Left renal pelvis (tissue), 4 donors: ENCODE data around the gene FUBP3. TPM values are rescaled to one million over a fixed set of nuclear protein-coding genes. Genes with fewer than 3 reads are reported as not detected.
"Not testable (repeated sequence)": the region's sequence is repeated elsewhere in the genome, so short reads cannot be mapped to it uniquely, and the experiment has no call there.

Experiments
- DNase-seq, 4 donors: peaks; one replicate each; pipeline ENCODE4 v3.0.0-alpha.2; 2013; ENCODE audit warnings: low read depth in 4 of 4, low spot score in 3 of 4
- polyA plus RNA-seq, 4 donors: library from polyadenylated mRNA; unstranded; fragments of 120-200 nt; gene quantifications; one replicate each; pipeline ENCODE4 v1.2.1, GENCODE V29; 2013; ENCODE audit not compliant: insufficient read length in 4 of 4

FUBP3 gene
- polyA plus RNA-seq, 4 donors, result 63.9 to 88.6 (median 80.9) TPM

- DNase-seq, result peak in 2 of 4 donors; percentile 37 to 54
These were observed 101.7 kb downstream of the FUBP3 start for GRCh38 chr9:130680836-130681768.

GRCh38 chr9:130681769-130682420 lies 102.5 kb downstream of the FUBP3 start:
- no peak for DNase-seq

DNA sequence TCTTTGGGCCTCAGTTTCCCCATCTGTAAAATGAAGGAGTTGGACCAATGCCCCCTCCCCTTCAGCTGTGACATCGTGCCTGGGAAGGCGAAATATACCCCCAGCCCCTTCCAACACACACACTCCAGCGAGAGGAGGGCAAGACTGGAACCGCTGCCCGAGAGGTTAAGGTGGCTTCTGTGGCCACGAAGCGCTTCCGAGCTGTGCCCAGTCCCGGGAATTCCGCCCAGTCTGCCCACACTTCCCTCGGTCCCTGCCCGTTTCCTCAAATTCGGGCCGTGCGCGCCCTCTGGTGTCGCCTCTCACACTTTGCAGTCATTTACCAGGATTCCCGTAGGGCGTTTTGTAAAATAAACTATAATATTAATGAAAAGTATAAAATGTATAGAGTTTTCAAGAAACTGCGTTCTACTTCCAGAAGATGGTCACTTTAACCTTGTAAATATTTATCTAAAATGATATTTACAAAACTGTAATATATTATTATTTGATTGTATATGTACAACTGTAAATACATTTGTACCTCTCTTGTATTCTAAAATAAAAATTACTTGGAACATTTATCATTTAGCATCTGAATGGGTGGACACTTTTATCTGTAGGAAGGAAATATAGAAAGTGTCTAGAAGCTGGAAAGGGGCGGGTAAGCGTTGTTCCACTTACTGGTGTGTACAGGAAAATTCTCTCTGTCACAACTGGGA lies 103.2 kb downstream of the FUBP3 start:
- DNase-seq, result peak in 2 of 4 donors; percentile 46 to 51

GRCh38 chr9:130685104-130685503 lies 105.7 kb downstream of the FUBP3 start:
- no peak for DNase-seq

GRCh38 chr9:130685945-130686344 lies 106.6 kb downstream of the FUBP3 start:
- DNase-seq, result not testable (repeated sequence)

- DNase-seq, result no peak
These were observed 108.2 kb downstream of the FUBP3 start for GRCh38 chr9:130687615-130688014.

Other genes starting within 250 kb of the FUBP3 start
- gene ASS1, start 134.6 kb upstream of the FUBP3 start, polyA plus RNA-seq, result 100 to 1,000 TPM; 115 to 322 (median 251) TPM
- gene PRDM12, start 85.0 kb downstream of the FUBP3 start, polyA plus RNA-seq, result not detected
- 10 to 100 TPM; 30.9 to 47.8 (median 41.3) TPM for gene EXOSC2, start 114.2 kb downstream of the FUBP3 start, polyA plus RNA-seq